GM12875 (cell line): ENCODE measurements around the gene RALGDS.

Experiments used
- H3K4me3 ChIP-seq: one replicate; pipeline ENCODE4 v1.5.1; 2011; ENCODE audit warnings: low read depth, low read length, control low read depth
- TF ChIP-seq, protein P1 (sequence below): IDR thresholded peaks from 2 replicates; pipeline ENCODE4 v1.5.1; 2011; ENCODE audit warnings: low read depth, mild to moderate bottlenecking, control low read depth, inconsistent platforms, low read length, moderate library complexity, borderline replicate concordance; ENCODE audit not compliant: insufficient read depth

Gene RALGDS

DNA sequence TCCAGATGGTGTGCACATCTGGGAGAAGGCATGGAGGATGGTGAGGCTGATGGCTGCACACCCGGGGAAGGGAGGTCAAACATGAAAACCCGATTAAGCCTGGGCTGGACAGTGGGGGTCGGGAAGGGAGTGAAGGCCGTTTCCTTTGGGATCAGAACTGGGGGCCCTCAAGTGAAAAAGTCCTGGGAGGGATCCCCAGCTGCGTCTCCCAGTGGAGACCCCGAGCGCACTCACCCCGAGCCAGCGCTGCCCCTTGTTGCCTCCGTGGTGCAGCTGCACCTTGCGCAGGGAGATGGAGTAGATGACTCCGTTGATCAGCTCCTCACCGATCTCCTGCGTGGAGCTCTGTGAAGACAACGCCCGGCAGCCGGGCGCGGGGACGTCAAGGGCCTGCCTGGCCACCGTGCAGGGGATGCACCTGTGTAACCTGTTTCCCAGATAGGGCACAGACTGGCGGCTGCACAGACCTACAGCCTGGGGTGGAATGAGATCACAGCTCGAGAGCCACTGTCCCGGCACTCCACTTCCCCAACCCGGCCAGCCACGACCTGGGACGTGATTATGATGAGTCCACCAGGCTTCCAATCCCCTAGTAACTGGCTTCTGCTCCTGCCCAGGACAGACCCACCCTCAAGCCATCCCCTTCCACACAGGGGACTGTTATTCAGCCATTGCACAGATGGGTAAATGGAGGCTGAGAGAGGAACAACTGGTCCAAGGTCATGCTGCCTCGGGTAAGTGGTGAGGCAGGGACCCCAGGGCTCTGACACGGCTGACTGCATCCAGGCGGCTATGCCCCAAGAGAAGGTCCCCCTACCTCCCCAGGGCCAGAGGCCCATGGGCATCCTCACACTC, 9.0 kb downstream of the RALGDS start:
- no peak overlapping the region for H3K4me3 ChIP-seq
- TF ChIP-seq, protein P1, sequence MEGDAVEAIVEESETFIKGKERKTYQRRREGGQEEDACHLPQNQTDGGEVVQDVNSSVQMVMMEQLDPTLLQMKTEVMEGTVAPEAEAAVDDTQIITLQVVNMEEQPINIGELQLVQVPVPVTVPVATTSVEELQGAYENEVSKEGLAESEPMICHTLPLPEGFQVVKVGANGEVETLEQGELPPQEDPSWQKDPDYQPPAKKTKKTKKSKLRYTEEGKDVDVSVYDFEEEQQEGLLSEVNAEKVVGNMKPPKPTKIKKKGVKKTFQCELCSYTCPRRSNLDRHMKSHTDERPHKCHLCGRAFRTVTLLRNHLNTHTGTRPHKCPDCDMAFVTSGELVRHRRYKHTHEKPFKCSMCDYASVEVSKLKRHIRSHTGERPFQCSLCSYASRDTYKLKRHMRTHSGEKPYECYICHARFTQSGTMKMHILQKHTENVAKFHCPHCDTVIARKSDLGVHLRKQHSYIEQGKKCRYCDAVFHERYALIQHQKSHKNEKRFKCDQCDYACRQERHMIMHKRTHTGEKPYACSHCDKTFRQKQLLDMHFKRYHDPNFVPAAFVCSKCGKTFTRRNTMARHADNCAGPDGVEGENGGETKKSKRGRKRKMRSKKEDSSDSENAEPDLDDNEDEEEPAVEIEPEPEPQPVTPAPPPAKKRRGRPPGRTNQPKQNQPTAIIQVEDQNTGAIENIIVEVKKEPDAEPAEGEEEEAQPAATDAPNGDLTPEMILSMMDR: no peak

DNA sequence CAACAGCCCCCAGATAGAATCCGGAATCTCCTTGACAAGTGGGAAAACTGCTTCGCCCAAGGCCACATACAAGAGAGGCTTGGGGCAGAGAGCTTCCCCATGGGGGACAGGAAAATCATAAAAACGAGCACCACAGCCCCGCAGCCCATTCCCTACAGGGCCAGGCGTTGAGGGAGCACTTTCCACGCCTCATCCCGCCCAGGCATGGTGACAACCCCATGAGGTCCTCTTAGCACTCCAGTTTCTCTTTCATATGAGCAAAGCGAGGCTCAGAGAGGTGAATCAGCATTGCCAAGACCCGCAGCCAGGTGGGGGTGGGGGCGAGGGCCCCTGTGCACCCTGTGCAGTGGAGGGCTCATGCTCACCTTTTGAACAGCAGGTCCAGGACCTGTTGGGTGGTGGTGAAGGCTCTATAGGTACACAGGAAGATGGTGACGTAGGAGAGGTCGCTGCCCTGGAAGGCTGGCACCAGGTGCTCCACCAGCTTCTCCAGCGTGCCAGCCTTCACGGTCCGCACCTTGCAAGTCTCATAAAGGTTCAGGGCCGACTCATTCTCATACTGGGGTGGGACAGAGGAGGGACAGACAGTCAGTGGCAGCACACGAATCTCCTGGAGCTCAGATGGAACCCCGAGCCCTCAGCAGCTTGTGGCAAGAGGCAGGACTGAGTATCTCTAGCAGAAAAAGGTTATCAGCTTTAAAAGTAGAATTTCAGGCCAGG, 10.9 kb downstream of the RALGDS start:
- TF ChIP-seq, protein P1: no peak
- H3K4me3 ChIP-seq: no peak overlapping the region

DNA sequence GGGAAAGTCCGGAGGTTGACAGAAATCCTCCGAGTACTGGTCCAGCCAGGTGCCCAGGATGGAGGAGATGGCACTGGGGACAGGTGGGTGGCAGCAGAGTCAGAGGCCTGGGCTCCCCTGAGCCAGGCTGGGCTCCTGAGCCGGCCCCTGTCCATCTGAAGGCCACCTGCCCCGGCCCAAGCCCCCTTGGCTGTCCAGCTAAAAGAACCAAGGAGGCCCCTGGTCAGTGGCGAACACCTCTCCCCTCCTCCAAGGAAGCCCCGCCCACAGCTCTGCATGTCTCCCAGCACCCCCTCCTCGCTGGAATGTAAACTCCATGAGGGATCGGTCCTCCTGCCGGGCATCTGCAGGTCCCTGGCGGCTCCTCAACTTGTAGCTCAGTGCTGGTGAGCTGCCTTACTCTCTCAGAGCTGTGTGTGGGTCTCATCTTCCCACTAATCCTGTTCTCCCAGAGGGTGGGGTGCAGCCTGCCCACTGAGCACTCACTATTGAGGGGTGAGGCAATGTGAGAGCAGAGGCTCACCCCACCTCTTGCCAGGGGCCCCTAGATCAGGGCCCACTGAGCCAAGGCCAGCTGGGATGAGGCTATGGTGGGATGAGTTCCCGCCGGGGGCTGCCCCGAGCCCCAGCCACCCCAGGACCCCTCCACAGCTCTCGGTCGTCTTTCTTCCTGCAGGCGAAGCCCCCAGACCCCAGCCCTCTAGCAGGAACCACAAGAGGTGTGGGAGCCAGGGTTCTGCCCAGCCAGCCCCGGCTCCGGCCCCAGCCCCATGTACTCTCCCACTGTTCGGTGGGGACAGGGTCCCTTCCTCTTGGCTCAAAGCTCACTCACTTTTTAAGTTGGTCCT, 12.0 kb downstream of the RALGDS start:
- no peak overlapping the region for H3K4me3 ChIP-seq
- TF ChIP-seq, protein P1: no peak

DNA sequence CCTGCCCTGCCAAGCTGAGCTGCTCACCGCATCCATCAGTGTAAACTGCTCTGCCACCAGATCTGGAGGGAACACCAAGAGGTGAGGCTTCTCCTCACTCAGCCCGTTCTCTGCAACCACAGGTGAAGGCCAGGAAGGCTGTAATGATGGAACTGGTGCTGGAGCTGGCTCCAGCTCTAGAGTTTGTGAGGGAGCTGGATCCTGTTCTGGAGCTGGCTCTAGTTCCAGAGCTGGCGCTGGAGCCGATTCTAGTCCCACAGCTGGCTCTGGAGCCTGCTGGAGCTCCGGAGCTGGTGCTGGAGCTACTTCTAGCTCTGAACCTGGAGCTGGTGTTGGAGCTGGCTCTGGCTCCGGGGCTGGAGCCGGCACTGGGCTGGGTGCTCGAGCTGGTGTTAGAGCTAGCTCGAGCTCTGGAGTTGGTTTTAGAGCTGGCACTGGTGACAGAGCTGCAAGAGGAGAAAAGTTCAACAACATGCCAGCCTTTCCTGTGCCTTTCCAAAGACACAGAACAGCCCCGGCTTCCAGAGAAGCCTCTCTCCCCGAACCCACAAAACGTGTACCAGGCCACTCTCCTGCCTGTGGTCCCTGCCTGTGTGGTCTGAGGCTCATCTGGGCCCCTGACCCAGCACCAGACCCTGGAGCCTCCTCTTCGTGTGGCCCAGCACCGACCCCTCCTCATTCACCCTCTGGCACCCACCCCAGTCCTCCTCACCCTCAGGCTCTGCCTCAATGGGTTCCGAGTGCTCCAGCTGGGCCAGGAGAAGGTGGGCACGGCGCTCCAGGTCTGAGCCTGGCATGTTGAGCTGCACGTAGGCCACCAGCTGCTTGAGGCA, 12.9 kb downstream of the RALGDS start:
- TF ChIP-seq, protein P1: no peak

DNA sequence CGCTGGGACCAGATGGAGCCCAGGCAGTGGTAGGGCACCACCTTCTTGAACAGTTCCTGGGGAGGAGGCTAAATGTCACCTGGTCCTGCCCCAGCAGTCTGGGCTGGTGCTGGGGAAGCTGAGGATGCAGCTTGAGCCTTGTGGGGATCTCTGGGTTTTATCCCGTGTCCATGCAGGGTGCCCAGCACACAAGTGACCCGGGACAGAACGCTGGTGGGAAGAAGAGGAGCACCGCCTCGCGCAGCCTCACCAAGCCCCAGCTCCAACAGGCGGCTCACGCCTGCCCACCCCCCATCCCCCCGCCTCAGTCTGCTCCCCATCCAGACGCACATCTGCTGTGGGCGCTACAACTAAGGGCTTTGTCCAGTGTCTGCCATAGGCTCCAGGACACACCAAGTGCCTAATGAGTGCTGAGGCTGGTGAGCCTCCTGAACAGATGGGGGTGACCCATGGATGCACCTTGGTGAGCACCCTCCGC, 13.8 kb downstream of the RALGDS start:
- TF ChIP-seq, protein P1: no peak
- no peak overlapping the region for H3K4me3 ChIP-seq

More for the DNA sequence above, 12.9 kb downstream of the RALGDS start:
- no peak overlapping the region for H3K4me3 ChIP-seq
